ENCODE results near the gene AQP12B.

GRCh38 chr2:240628808-240629618 lies 53.7 kb downstream of the AQP12B start:
- no peak for TF ChIP-seq CTCF (IDR thresholded peaks at IDR 0.05)
- TF ChIP-seq POLR2A (IDR thresholded peaks at IDR 0.05): no peak

All from testis (tissue), 2 donors.